ENCODE measurements around the gene CNFN. TPM values are rescaled to one million over a fixed set of nuclear protein-coding genes. Genes with fewer than 3 reads are reported as not detected.

Gene CNFN
- total and polyA plus RNA-seq, 7 donors: 0.24 to 1.0 (median 0.84) TPM; not detected in 4

DNA sequence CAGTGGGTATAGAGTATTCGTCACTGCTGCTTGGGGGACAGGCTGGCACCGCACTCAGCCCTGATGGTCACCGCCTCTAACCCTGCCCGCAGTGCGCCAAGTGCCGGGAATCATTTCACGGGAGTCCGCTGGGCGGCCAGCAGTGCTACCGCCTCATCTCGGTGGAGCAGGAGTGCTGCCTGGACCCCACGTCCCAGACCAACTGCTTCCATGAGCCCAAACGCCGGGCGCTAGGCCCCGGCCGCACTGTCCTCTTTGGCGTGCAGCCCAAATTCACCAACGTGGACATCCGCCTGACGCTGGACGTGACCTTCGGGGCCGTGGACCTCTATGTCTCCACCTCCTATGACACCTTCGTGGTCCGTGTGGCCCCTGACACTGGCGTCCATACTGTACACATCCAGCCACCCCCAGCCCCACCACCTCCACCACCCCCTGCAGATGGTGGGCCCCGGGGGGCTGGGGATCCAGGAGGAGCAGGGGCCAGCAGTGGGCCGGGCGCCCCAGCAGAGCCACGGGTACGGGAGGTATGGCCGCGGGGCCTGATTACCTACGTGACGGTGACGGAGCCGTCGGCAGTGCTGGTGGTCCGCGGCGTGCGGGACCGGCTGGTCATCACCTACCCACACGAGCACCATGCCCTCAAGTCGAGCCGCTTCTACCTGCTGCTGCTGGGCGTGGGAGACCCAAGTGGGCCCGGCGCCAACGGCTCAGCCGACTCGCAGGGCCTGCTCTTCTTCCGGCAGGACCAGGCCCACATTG lies 14.5 kb downstream of the CNFN start:
- no peaks in the 10 kb centered on the region for H3K27me3 ChIP-seq (ENCODE audit: insufficient read depth in 3 of 3, low read length in 2 of 3)
- no peaks in the 10 kb centered on the region for H3K4me1 ChIP-seq
- no peak for ATAC-seq
- intact Hi-C loops (cut with DNase I): no loop called here
- no peak overlapping the region for H3K4me3 ChIP-seq
- WGBS, 3 donors: 89 to 92% (median 91%) methylated on average over 51 to 54 of the region's 54 CpGs
- peaks cover 0 to 21% of the 10 kb centered on the region in 2 donors for H3K36me3 ChIP-seq (ENCODE audit: insufficient read depth in 1 of 2, low read depth in 1 of 2)
- no peak for DNase-seq
- no peak overlapping the region for H3K27ac ChIP-seq
- H3K9me3 ChIP-seq: no peaks in the 10 kb centered on the region
- TF ChIP-seq, protein P1, sequence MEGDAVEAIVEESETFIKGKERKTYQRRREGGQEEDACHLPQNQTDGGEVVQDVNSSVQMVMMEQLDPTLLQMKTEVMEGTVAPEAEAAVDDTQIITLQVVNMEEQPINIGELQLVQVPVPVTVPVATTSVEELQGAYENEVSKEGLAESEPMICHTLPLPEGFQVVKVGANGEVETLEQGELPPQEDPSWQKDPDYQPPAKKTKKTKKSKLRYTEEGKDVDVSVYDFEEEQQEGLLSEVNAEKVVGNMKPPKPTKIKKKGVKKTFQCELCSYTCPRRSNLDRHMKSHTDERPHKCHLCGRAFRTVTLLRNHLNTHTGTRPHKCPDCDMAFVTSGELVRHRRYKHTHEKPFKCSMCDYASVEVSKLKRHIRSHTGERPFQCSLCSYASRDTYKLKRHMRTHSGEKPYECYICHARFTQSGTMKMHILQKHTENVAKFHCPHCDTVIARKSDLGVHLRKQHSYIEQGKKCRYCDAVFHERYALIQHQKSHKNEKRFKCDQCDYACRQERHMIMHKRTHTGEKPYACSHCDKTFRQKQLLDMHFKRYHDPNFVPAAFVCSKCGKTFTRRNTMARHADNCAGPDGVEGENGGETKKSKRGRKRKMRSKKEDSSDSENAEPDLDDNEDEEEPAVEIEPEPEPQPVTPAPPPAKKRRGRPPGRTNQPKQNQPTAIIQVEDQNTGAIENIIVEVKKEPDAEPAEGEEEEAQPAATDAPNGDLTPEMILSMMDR (IDR thresholded peaks at IDR 0.05): no peak

DNA sequence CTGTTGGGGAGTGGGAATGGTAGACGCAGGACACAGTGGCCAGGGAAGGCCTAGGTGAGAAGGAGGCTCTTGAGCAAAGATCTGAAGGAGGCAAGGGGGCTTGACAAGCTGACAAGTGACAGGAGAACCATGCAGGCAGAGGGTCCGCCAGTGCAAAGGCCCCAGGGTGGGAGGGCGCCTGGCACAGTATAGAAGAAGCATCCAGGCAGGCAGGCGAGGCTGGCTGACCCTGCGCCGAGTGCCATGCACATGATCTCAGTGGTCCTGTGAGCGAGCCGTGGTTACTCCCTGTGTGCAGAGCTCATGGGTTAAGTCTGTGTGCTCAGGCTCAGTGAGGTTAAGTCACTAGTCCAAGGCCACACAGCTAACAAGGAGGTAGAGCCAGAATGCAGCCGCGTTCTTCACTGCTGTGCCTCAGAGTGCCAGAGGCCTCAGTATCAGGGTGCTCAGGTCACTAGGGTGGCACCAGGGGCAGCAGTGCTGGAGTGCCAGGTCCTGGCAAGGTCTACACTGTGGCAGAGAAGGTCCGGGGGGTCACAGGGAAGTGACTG lies 15.2 kb downstream of the CNFN start:
- no peak for ATAC-seq
- Histone ChIP-seq H3K27ac (no peak overlapping the region), H3K36me3 (ENCODE audit: insufficient read depth in 1 of 2, low read depth in 1 of 2) (peaks cover 0 to 21% of the 10 kb centered on the region in 2 donors), H3K9me3 (no peaks in the 10 kb centered on the region), H3K4me1 (no peaks in the 10 kb centered on the region), H3K4me3 (no peak overlapping the region), H3K27me3 (ENCODE audit: insufficient read depth in 3 of 3, low read length in 2 of 3) (no peaks in the 10 kb centered on the region)
- TF ChIP-seq, protein P1 (IDR thresholded peaks at IDR 0.05): no peak
- intact Hi-C loops (cut with DNase I): no loop called here
- 94 to 96% (median 96%) methylated on average over 11 of the region's 11 CpGs for WGBS, 3 donors
- DNase-seq: no peak

DNA sequence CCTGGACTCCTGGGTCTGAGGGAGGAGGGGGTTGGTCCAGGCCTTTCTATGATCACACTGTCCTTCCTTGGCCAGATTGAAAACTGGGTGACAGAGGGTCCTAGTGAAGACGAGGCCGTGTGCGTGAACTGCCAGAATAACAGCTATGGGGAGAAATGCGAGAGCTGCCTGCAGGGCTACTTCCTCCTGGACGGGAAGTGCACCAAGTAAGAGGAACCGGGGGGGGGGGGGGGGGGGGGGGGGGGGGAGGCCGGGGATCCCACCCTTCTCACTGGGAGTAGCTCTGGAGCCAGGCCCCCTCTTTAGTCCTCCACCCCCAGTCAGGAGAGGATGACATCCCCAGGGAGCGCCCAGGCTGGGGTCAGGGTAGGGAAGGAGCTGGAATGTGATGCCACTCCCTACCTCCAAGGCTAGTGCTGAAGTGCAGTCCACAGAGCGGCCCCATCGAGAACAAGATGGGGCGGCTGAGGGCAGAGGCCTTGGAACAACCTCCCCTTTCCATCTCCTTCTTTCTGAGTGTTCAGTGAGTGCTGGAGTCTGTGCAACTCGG lies 19.4 kb downstream of the CNFN start:
- TF ChIP-seq, protein P1 (IDR thresholded peaks at IDR 0.05): no peak
- H3K27ac ChIP-seq: no peak overlapping the region
- ATAC-seq (no peak), DNase-seq (no peak)
- intact Hi-C loops (cut with DNase I): no loop called here
- H3K4me3 ChIP-seq: no peak overlapping the region
- no peaks in the 10 kb centered on the region for H3K9me3 ChIP-seq
- H3K36me3 ChIP-seq (ENCODE audit: insufficient read depth in 1 of 2, low read depth in 1 of 2): peaks cover 0 to 12% of the 10 kb centered on the region in 2 donors
- peaks cover 15% of the 10 kb centered on the region for H3K4me1 ChIP-seq
- WGBS, 3 donors: 73 to 85% (median 82%) methylated on average over 10 to 12 of the region's 12 CpGs
- H3K27me3 ChIP-seq (ENCODE audit: insufficient read depth in 3 of 3, low read length in 2 of 3): no peaks in the 10 kb centered on the region

DNA sequence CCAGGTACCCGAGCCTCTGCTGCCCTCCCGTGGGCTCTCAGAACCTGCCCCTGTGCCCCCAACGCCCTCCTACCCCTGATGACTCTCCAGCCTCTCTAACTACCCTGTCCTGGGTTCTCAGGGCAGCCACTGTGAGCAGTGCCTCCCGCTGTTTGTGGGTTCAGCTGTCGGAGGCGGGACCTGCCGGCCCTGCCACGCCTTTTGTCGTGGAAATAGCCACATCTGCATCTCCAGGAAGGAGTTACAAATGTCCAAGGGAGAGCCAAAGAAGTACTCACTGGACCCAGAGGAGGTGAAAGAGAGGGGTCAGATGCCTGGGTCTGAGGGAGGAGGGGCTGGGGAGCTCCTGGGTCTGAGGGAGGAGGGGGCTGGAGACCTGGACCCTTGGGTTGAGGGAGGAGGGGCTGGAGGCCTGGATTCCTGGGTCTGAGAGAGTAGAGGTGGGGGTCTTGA lies 20.0 kb downstream of the CNFN start:
- WGBS, 3 donors: 77 to 81% (median 78%) methylated on average over 9 of the region's 9 CpGs
- intact Hi-C loops (cut with DNase I): no loop called here
- no peaks in the 10 kb centered on the region for H3K27me3 ChIP-seq (ENCODE audit: insufficient read depth in 3 of 3, low read length in 2 of 3)
- H3K4me1 ChIP-seq: peaks cover 16% of the 10 kb centered on the region
- no peak for ATAC-seq
- H3K36me3 ChIP-seq (ENCODE audit: insufficient read depth in 1 of 2, low read depth in 1 of 2): peaks cover 0 to 7% of the 10 kb centered on the region in 2 donors
- DNase-seq: no peak
- TF ChIP-seq, protein P1 (IDR thresholded peaks at IDR 0.05): no peak
- H3K9me3 ChIP-seq: no peaks in the 10 kb centered on the region
- H3K27ac ChIP-seq: no peak overlapping the region
- H3K4me3 ChIP-seq: no peak overlapping the region
